Measurements from ENCODE around the gene MAGEB18. TPM values are rescaled to one million over a fixed set of nuclear protein-coding genes. Genes with fewer than 3 reads are reported as not detected.

MAGEB18 gene
- polyA plus RNA-seq, 1 donor (not counting 4 experiments of a cell fraction or from before 2014, with no cell fraction given): not detected

DNA sequence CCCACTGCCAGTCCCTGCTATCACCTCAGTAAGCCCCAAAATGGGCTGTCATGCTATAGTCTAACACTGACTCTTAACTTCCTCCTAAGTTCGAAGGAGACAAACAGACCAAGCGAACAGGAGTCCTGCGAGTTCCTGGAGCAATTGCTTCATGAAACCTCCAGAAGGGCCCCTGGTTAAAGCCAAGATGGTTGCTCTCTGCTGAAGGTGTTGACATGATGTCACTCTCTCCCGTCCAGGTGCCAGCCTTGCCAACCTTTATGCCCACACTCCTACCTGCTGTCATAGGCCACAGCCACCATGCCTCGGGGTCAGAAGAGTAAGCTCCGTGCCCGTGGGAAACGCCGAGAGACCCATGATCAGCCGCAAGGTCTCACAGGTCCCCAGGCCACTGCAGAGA is 22.2 kb downstream of the MAGEB18 start, which contains the start of gene MAGEB6B:
Gene MAGEB6B (plus strand): TSS at position 301 of the 400 bp plus-strand sequence. CDS start 0 bp downstream, at position 301.
- Histone ChIP-seq H3K36me3 (ENCODE audit: control insufficient read depth in 2 of 2, extremely low read depth in 1 of 2, insufficient read depth in 2 of 2, low read length in 2 of 2) (no peaks in the 10 kb centered on the region), H3K9me3 (ENCODE audit: control insufficient read depth, low read depth, low read length) (peaks cover 2% of the 10 kb centered on the region), H3K4me2 (ENCODE audit: control insufficient read depth, extremely low read depth, insufficient read depth, low read depth, low read length) (no peak within 1 kb of the TSS), H3K27ac (ENCODE audit: control insufficient read depth, insufficient read depth, low read length) (no peak within 1 kb of the TSS), H4K20me1 (ENCODE audit: control insufficient read depth, extremely low read depth, insufficient read depth, low read length) (no peaks in the 10 kb centered on the region), H3K9me1 (ENCODE audit: control insufficient read depth, extremely low read depth, insufficient read depth, low read length) (no peaks in the 10 kb centered on the region), H3K27me3 (ENCODE audit: control insufficient read depth, extremely low read depth, insufficient read depth, low read length) (no peaks in the 10 kb centered on the region), H3K4me3 (ENCODE audit: control insufficient read depth in 2 of 3, extremely low read depth in 1 of 3, insufficient read depth in 2 of 3, low read depth in 1 of 3, low read length in 3 of 3) (no peak within 1 kb of the TSS), H3K4me1 (ENCODE audit: control insufficient read depth, extremely low read depth, insufficient read depth, low read length) (no peaks in the 10 kb centered on the region), H2AFZ (ENCODE audit: control insufficient read depth, low read length) (no peak within 1 kb of the TSS), H3K79me2 (ENCODE audit: control insufficient read depth, insufficient read depth, low read length) (no peaks in the 10 kb centered on the region), H3K9ac (ENCODE audit: control insufficient read depth, extremely low read depth, insufficient read depth, low read length) (no peak within 1 kb of the TSS)
- dilution Hi-C loops (cut with MboI; ENCODE audit: extremely low pct_ligation_motif_present, low sequenced_read_pairs): no loop called here
- no peak for DNase-seq (ENCODE audit: low read depth, low spot score)
- no peak for FAIRE-seq
- no peak for TF ChIP-seq EZH2 (IDR thresholded peaks at IDR 0.05; ENCODE audit: low read length)
- TF ChIP-seq, protein P1, sequence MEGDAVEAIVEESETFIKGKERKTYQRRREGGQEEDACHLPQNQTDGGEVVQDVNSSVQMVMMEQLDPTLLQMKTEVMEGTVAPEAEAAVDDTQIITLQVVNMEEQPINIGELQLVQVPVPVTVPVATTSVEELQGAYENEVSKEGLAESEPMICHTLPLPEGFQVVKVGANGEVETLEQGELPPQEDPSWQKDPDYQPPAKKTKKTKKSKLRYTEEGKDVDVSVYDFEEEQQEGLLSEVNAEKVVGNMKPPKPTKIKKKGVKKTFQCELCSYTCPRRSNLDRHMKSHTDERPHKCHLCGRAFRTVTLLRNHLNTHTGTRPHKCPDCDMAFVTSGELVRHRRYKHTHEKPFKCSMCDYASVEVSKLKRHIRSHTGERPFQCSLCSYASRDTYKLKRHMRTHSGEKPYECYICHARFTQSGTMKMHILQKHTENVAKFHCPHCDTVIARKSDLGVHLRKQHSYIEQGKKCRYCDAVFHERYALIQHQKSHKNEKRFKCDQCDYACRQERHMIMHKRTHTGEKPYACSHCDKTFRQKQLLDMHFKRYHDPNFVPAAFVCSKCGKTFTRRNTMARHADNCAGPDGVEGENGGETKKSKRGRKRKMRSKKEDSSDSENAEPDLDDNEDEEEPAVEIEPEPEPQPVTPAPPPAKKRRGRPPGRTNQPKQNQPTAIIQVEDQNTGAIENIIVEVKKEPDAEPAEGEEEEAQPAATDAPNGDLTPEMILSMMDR (optimal IDR thresholded peaks at IDR 0.05 in 1 of 3, IDR thresholded peaks at IDR 0.05 in 1 of 3, conservative IDR thresholded peaks at IDR 0.05 in 1 of 3; ENCODE audit: extremely low read depth in 1 of 3, insufficient read depth in 2 of 3, low read length in 3 of 3): no peak

Other genes with a start within 250 kb of the MAGEB18 start
- gene MAGEB6B, start 22.3 kb downstream of the MAGEB18 start, polyA plus RNA-seq: not detected in 3 replicates
- not detected in 3 replicates for gene MAGEB6, start 54.1 kb downstream of the MAGEB18 start, polyA plus RNA-seq
- not detected in 3 replicates for gene MAGEB5, start 77.8 kb downstream of the MAGEB18 start, polyA plus RNA-seq

All from keratinocyte (primary cell).